ENCODE measurements around the gene DPP6.

DPP6 gene

GRCh38 chr7:154302380-154302779 is 250.2 kb downstream of the DPP6 start:
- no peak for TF ChIP-seq CTCF (conservative IDR thresholded peaks at IDR 0.05; ENCODE audit: control insufficient read depth, insufficient read depth, low read depth, low read length)
- H3K4me3 ChIP-seq (ENCODE audit: control insufficient read depth, low read depth, low read length): no peak overlapping the region
- no peak for DNase-seq (ENCODE audit: low read depth)

GRCh38 chr7:154304231-154304630 is 252.0 kb downstream of the DPP6 start:
- H3K4me3 ChIP-seq (ENCODE audit: control insufficient read depth, low read depth, low read length): no peak overlapping the region
- TF ChIP-seq CTCF (conservative IDR thresholded peaks at IDR 0.05; ENCODE audit: control insufficient read depth, insufficient read depth, low read depth, low read length): no peak
- no peak for DNase-seq (ENCODE audit: low read depth)

GRCh38 chr7:154304740-154305700 is 252.8 kb downstream of the DPP6 start:
- TF ChIP-seq CTCF (conservative IDR thresholded peaks at IDR 0.05; ENCODE audit: control insufficient read depth, insufficient read depth, low read depth, low read length): no peak
- H3K4me3 ChIP-seq (ENCODE audit: control insufficient read depth, low read depth, low read length): no peak overlapping the region
- DNase-seq (ENCODE audit: low read depth): no peak

- no peak overlapping the region for H3K4me3 ChIP-seq (ENCODE audit: control insufficient read depth, low read depth, low read length)
- TF ChIP-seq CTCF (conservative IDR thresholded peaks at IDR 0.05; ENCODE audit: control insufficient read depth, insufficient read depth, low read depth, low read length): no peak
- no peak for DNase-seq (ENCODE audit: low read depth)
These were observed 253.8 kb downstream of the DPP6 start for GRCh38 chr7:154306036-154306435.

- no peak for TF ChIP-seq CTCF (conservative IDR thresholded peaks at IDR 0.05; ENCODE audit: control insufficient read depth, insufficient read depth, low read depth, low read length)
- H3K4me3 ChIP-seq (ENCODE audit: control insufficient read depth, low read depth, low read length): no peak overlapping the region
- DNase-seq (ENCODE audit: low read depth): no peak
These were observed 256.7 kb downstream of the DPP6 start for GRCh38 chr7:154308928-154309327.

GRCh38 chr7:154310114-154310513 is 257.9 kb downstream of the DPP6 start:
- DNase-seq (ENCODE audit: low read depth): no peak
- no peak overlapping the region for H3K4me3 ChIP-seq (ENCODE audit: control insufficient read depth, low read depth, low read length)
- TF ChIP-seq CTCF (conservative IDR thresholded peaks at IDR 0.05; ENCODE audit: control insufficient read depth, insufficient read depth, low read depth, low read length): no peak

Measured in fibroblast of mammary gland (primary cell).